IPS-18a (cell line): Measurements from ENCODE around the gene DIABLO.
A peak's percentile ranks its signal among the peaks of the same experiment; 100 is the strongest.
"Not testable (repeated sequence)": the region's sequence is repeated elsewhere in the genome, so short reads cannot be mapped to it uniquely, and the experiment has no call there.

Source experiments
- H3K27ac ChIP-seq: one replicate; pipeline ENCODE4 v1.5.1; 2013; ENCODE audit warnings: low read length
- H3K27me3 ChIP-seq: one replicate; pipeline ENCODE4 v1.6.1; 2013; ENCODE audit warnings: mild to moderate bottlenecking, low read length; ENCODE audit not compliant: control insufficient read depth, insufficient read depth
- H3K36me3 ChIP-seq: one replicate; pipeline ENCODE4 v1.6.1; 2013; ENCODE audit warnings: low read depth, low read length; ENCODE audit not compliant: control insufficient read depth
- H3K4me1 ChIP-seq: one replicate; pipeline ENCODE4 v1.6.1; 2013; ENCODE audit warnings: low read depth, low read length; ENCODE audit not compliant: control insufficient read depth
- H3K4me3 ChIP-seq: one replicate; pipeline ENCODE4 v1.5.1; 2013; ENCODE audit warnings: low read length
- H3K9ac ChIP-seq: one replicate; pipeline ENCODE4 v1.6.1; 2013; ENCODE audit warnings: mild to moderate bottlenecking, low read length, moderate library complexity
- H3K9me3 ChIP-seq: one replicate; pipeline ENCODE4 v1.6.1; 2013; ENCODE audit warnings: low read depth, low read length; ENCODE audit not compliant: control insufficient read depth

DIABLO gene

GRCh38 chr12:122225683-122226365 lies at the start of gene DIABLO:
TSS of gene DIABLO (minus strand) at chr12:122226052. CDS start at chr12:122226014, 38 bp downstream.
- peak within 1 kb of the TSS; percentile 94 for H3K4me3 ChIP-seq
- no peaks in the 10 kb centered on the region for H3K9me3 ChIP-seq
- H3K27ac ChIP-seq, result peak within 1 kb of the TSS; percentile 86
- peak within 1 kb of the TSS; percentile 88 for H3K9ac ChIP-seq
- H3K36me3 ChIP-seq, result peaks cover 32% of the 10 kb centered on the region
- no peaks in the 10 kb centered on the region for H3K27me3 ChIP-seq
- peaks cover 12% of the 10 kb centered on the region for H3K4me1 ChIP-seq

GRCh38 chr12:122275459-122275858 lies 49.6 kb upstream of the DIABLO start:
- Histone ChIP-seq H3K9ac (no peak overlapping the region), H3K27me3 (no peaks in the 10 kb centered on the region), H3K4me1 (no peaks in the 10 kb centered on the region), H3K4me3 (no peak overlapping the region), H3K9me3 (no peaks in the 10 kb centered on the region), H3K36me3 (no peaks in the 10 kb centered on the region), H3K27ac (no peak overlapping the region)

DNA sequence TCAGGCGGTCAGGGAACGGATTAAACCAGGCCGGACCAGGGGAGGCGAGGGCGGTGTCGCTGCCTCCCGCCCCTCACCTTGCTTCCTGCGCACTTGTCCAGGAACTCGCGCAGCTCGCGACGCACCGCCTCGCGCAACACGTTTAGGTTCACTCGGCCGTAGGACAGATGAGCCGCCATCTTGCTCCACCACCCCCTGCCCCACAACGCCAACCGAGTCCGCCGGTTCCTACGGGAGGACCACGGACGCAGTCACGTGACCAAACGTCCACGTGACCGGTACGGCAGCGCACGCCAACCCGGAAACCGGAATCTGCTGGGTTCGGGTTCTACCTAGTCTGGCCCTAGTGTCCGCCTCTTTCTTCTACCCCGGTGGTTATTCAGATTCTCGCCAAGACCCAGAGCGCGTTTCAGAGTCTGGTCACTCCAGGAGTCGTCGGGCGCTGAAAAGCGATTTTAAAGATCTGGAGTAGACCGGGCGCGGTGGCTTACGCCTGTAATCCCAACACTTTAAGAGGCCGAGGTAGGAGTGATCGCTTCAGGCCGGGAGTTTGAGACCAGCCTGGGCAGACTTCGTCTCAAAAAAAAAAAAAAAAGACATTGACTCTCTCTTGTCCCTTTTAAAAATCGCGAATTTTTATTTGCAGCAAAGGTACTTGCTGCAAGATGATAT lies 40.5 kb upstream of the DIABLO start, which contains the start of gene VPS33A:
VPS33A (minus strand) TSS at position 265 of the 672 bp plus-strand sequence; CDS start at position 179, 86 bp downstream.
- Histone ChIP-seq H3K4me1 (no peaks in the 10 kb centered on the region), H3K36me3 (peaks cover 17% of the 10 kb centered on the region), H3K27me3 (no peaks in the 10 kb centered on the region), H3K4me3 (peak within 1 kb of the TSS; percentile 94), H3K9ac (peak within 1 kb of the TSS; percentile 91), H3K27ac (no peak within 1 kb of the TSS), H3K9me3 (no peaks in the 10 kb centered on the region)

DNA sequence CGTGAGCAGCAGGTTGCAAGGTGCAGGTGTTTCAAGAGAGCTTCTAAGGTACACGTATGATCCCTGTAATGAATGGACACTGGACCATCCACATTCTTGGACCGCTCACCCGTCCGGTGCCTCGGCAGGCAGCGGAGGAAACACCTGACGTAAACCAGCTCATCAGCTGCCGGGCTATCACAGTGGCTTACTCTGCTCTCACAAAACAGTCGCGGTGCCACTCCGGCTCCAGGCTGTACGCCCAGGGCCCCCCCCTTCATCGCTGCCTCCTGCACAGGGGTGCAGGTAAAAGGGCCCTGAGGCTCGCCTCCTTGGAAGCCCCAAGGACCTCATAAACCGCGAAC lies 40.0 kb upstream of the DIABLO start:
- H3K27ac ChIP-seq, result no peak overlapping the region
- no peaks in the 10 kb centered on the region for H3K4me1 ChIP-seq
- no peaks in the 10 kb centered on the region for H3K9me3 ChIP-seq
- peaks cover 22% of the 10 kb centered on the region for H3K36me3 ChIP-seq
- H3K9ac ChIP-seq, result peak overlapping the region; percentile 91
- H3K4me3 ChIP-seq, result peak overlapping the region; percentile 94
- no peaks in the 10 kb centered on the region for H3K27me3 ChIP-seq

DNA sequence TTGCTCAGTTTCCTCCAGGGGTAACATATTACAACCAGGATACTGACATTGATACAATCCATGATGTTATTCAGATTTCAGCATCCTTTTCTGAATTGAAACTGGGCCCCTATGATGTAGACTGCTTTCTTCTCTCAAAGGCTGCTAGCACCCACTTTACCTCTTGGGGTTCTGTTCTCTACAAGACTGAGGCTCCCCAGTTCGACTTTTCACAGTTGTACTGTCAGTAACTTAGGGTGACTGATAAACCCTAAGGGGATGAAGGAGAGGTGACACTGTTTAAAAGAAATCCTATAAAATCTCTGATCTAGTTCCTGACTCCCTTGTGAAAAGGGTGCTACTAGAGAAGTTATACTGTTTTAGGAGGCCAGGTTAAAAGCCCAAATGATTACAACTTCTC lies 39.6 kb upstream of the DIABLO start:
- Histone ChIP-seq H3K4me3 (peak overlapping the region; percentile 94), H3K9ac (peak overlapping the region; percentile 91), H3K9me3 (no peaks in the 10 kb centered on the region), H3K27me3 (no peaks in the 10 kb centered on the region), H3K27ac (no peak overlapping the region), H3K36me3 (peaks cover 25% of the 10 kb centered on the region), H3K4me1 (no peaks in the 10 kb centered on the region)

- H3K9me3 ChIP-seq, H3K27me3 ChIP-seq, H3K4me1 ChIP-seq, H3K9ac ChIP-seq, H3K27ac ChIP-seq, H3K4me3 ChIP-seq: not testable (repeated sequence)
- peaks cover 40% of the 10 kb centered on the region for H3K36me3 ChIP-seq
Measured at GRCh38 chr12:122260735-122261134, 34.9 kb upstream of the DIABLO start.

DNA sequence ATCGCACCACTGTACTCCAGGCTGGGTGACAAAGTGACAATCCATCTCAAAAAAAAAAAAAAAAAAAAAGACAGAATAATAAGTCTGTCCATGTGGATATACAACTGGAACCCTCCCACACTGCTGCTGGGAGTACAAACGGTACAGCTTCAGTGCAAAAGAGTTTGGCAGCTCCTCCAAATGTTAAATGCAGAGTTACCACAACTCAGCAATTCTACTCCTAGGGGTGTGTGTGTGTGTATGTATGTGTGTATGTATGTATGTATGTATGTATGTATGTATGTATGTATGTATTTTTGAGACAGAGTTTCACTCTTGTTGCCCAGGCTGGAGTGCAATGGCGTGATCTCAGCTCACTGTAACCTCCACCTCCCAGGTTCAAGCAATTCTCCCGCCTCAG lies 33.1 kb upstream of the DIABLO start:
- H3K9ac ChIP-seq, H3K9me3 ChIP-seq, H3K4me1 ChIP-seq, H3K27me3 ChIP-seq, H3K4me3 ChIP-seq, H3K27ac ChIP-seq: not testable (repeated sequence)
- peaks cover 39% of the 10 kb centered on the region for H3K36me3 ChIP-seq

GRCh38 chr12:122258462-122258861 lies 32.6 kb upstream of the DIABLO start:
- H3K4me3 ChIP-seq, H3K9ac ChIP-seq, H3K9me3 ChIP-seq, H3K27me3 ChIP-seq, H3K27ac ChIP-seq, H3K4me1 ChIP-seq: not testable (repeated sequence)
- H3K36me3 ChIP-seq, result peaks cover 35% of the 10 kb centered on the region

DNA sequence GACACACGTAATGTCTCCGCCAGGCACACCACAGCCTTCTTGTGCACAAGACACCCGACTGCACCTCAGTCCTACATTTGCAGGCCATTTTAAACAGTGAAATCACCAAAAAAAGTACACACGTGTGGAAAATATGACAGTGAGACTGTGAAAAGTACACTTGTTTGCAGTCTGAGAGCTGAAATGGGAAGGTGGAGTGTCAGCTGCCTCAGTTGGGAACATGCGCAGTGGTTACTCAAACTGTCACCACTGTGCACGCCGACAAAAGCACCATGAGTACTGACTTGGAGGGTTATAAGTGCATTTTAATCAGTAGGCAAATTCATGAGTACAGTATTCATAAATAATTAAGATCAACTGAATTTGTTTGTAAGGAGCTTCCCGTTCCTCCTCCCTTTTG lies 24.7 kb upstream of the DIABLO start:
- H3K4me3 ChIP-seq, result no peak overlapping the region
- H3K27ac ChIP-seq, result no peak overlapping the region
- H3K4me1 ChIP-seq, result no peaks in the 10 kb centered on the region
- no peaks in the 10 kb centered on the region for H3K27me3 ChIP-seq
- H3K36me3 ChIP-seq, result peaks cover 16% of the 10 kb centered on the region
- H3K9me3 ChIP-seq, result no peaks in the 10 kb centered on the region
- no peak overlapping the region for H3K9ac ChIP-seq

- H3K27me3 ChIP-seq, result no peaks in the 10 kb centered on the region
- H3K9me3 ChIP-seq, result no peaks in the 10 kb centered on the region
- no peaks in the 10 kb centered on the region for H3K4me1 ChIP-seq
- no peak overlapping the region for H3K27ac ChIP-seq
- H3K9ac ChIP-seq, result no peak overlapping the region
- H3K4me3 ChIP-seq, result no peak overlapping the region
- peaks cover 16% of the 10 kb centered on the region for H3K36me3 ChIP-seq
Measured at GRCh38 chr12:122250047-122250446, 24.2 kb upstream of the DIABLO start.

- Histone ChIP-seq H3K9me3 (no peaks in the 10 kb centered on the region), H3K27me3 (no peaks in the 10 kb centered on the region), H3K36me3 (peaks cover 16% of the 10 kb centered on the region), H3K9ac (no peak overlapping the region), H3K4me3 (no peak overlapping the region), H3K4me1 (no peaks in the 10 kb centered on the region), H3K27ac (no peak overlapping the region)
Measured at GRCh38 chr12:122245553-122245952, 19.7 kb upstream of the DIABLO start.
